HG03565 (cell line): ENCODE data around the gene SIRPA.

Source experiments
- ATAC-seq: cut with Tn5 transposase; IDR thresholded peaks from one replicate; pipeline ENCODE4 v1.9.1; 2021; ENCODE audit warnings: mild to moderate bottlenecking, moderate library complexity; ENCODE audit not compliant: unreplicated experiment

Gene SIRPA

DNA sequence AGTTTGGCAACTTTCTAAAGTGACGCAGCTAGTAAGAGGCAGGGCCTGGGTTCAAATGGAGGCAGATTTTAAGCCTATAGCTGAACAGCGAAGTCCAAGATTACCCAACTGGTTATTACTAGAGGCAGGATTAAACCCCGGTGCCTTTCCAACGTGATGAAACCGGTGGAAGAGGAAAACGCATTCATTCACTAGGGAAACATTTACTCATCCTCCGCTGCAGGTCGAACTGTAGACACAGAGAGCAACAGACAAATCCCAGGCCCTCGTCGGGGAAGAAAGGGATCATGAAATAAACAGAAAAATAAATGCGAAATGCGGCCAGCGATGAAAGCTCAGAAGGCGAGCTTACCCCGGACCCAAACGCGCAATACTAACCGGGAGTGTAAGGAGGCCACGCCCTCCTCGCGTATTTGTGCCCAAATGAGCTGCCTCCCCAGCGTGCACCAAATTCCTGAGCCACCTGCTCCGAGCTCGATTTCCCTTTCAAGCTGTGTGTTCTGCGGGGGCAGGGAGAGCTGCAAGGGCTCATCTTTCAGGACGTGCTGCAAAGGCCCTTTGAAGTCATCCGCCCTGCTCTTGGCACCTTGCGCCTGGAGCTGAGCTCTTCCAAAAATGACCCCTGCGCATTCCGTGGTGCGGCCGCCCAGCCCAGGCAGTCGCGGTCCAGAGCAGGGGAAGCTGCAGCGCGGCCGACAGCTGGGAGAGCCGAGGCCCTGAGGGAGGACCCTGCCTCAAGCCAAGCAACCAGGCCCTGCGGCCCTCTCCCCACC, 51.7 kb downstream of the SIRPA start:
- no peak for ATAC-seq

DNA sequence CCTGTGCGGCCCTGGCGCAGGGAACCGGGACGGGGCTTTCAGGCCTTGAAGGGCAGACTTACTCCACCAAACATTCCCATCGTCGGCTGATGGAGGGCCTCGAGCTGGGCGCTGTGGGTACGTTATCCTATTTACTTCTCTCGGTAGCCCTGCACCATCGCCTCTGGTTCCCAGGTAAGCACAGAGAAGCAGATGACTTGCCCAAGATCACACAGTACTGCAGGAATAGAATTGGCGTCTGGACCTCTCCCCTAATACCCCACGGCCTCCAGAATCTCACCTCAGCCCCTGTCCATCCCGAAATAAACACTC, 52.3 kb downstream of the SIRPA start:
- ATAC-seq, result no peak

DNA sequence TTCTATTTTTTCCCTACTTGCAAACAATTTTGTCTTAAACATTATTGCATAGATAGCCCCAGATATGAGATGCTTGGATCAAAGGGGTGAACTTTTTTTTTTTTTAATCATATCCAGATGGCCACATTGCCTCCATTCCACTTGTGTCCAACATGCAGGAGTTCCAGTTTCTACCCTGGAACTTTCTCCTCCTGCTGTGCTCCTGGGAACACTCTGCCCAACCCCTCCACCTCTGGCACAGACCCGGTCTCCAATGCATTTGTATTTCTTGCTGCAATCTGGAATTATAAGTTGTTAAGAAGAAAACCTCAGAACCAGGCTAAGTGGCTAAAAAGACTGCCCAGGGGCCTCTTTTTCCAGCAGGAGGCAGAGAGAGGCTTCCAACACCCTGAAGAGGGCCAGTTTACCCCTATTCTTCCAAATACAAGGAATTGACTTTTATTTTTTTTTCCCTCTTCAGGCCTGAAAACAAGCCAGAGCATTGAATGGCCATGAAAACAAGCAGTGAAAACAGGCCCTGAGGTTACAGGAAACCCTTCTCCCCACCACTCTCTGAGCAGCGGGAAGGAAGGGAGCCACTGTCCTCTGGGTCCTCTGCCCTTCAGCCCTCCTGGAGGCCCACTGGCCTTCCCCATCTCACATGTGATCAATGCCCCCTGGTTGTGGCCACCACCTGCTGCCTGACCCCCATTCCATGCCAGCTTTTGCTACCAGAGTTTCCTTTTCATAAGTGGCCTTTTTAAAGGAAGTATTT, 54.3 kb downstream of the SIRPA start:
- no peak for ATAC-seq

DNA sequence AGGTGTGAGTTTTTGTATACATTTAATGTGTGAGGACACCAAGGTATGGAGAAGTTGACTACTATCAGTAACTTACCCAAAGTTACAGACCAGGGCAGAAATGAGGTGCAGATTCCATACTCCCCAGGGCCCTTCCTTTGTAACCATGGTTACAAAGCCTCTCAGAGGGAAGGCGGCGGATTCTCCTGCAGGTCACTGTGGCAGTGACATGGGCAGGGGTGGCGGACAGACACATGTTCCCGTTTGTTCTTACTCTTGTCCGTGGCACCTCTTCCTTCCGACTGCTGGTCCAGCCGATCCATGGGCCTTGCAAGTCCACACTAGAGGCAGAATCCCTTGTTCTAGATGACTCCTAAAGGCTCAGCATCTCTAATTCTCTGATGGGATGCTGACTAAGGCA, 55.6 kb downstream of the SIRPA start:
- no peak for ATAC-seq

DNA sequence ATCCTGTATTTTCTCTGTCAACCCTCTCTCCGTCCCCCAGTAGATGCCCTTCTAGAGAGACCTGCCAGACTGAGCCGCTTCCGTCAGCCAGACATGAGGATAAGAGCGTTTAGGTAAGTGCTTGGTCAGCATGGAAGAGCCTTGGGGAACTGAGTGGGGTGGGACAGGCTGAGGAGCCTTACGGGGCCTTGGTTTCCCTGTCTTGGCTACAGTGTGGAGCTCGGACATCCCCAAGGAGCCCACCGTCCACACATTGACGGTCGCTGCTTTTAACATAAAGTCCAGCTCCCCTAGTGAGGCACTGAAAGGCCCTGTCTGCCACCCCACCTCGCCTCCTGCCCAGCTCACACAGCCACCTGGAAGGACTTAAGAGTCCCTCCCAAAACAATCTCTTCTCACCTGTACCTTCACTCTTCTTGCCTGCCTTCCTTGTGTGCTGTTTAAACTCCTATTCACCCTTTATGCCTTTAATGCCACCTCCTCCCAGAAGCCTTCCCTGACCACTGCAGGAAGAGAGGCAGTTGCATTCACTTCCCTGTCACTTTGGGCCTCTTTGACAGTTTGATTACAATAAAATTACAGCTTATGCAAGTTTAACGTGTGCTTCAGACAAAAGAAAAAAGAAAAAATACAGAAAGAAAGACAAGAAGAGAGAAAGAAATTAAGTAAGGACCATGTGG, 56.4 kb downstream of the SIRPA start:
- no peak for ATAC-seq

DNA sequence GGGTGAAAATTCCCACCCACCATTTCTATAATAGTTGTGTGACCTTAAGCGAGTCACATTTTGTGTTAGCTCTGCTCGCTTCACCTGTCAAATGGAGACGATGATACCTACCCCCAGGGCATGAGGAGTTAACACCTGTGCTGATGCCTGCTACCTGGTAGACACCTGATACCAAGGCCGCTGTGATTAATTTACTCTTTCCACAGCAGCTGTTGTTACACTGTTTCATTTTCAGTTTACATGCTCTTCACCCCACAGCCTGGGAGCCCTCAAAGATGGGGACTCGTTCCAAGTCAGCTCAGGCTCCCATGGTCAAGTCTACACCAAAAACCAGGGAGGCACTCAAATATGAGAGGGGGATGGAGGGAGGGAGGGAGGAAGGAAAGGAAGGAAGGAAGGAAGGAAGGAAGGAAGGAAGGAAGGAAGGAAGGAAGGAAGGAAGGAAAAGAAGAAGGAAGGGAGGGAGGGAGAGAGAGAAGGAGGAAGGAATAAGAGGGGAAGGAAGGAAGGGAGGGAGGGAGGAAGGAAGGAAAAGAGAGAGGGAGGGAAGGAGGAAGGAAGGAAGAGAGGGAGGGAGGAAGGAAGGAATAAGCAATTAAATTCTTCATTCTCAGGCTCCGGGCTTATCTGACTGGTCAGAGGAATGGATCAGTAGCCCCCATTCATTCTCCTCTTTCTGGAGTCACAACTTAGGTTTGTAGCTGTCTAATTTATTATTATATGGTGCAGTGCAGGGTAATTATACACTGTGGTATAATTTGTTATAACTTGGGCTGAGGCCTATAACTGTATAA, 57.7 kb downstream of the SIRPA start:
- no peak for ATAC-seq

DNA sequence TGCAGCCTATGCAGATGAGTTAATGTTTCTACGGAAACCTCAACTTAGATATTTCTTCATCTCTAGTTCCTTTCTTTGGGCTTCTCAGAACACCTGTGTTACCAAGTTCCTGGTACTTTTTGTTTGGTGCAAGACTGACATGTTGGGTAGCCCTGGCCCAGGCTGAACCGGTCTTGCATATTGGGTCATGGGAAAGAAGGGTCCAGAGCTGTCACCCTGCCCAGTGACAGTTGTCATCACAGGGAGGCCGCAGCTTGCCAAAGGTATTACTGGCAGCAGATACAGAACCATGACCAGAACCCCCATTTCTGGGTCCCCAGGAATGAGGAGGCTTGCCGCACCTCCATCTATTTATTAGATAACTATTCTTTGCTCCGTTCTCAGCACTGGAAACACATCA, 58.4 kb downstream of the SIRPA start:
- ATAC-seq, result no peak

DNA sequence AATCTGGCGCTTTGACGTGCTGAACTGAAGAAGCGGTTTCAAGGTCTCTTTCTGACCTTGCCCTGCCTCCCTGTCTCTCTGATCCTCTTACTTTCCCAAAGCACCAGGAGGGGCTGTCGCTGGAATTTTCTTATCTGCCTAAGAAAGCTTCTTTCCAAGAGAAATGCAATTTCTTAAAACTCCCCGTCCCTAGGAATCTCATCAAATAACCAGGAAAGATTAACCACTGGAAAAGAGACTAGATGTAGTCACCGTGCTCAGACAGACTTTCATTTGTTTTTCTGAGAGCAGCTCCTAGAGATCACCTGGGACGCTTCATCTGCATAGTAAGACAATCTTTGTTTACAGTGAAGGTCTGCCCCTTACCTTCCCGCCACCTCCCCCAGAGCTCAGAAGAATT, 60.0 kb downstream of the SIRPA start:
- ATAC-seq, result no peak

DNA sequence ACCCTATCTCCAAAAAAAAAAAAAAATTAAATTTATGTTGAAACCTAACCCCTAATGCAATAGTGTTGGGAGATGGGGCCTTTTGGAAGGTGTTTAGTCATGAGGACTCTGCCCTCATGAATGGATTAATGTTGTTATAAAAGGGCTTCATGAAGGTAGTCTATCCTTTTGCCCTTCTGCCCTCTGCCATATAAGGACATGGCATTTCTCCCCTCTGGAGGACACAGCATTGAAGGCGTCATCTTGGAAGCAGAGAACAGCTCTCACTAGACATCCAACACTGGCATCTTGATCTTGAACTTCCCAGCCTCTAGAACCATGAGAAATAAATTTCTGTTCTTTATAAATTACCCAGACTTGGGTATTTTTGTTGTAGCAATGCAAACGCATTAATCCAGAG, 63.2 kb downstream of the SIRPA start:
- ATAC-seq, result no peak

DNA sequence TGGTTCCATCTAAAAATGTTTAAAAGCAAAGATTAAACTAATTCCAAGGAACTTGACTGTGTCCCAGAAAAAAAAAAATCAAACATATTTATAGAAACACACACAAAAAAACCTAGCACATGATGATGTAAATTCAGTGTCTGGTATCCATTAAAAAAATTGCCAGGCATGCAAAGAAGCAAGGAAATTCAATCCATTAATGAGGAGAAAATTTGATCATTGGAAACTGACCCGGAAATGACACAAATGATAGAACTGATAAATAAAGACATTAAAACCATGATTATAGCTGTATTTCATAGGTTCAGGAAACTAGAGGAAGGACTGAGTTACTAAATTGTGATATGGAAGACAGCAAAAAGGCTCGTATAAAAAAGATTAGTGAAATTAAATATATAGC, 63.9 kb downstream of the SIRPA start:
- ATAC-seq, result no peak

DNA sequence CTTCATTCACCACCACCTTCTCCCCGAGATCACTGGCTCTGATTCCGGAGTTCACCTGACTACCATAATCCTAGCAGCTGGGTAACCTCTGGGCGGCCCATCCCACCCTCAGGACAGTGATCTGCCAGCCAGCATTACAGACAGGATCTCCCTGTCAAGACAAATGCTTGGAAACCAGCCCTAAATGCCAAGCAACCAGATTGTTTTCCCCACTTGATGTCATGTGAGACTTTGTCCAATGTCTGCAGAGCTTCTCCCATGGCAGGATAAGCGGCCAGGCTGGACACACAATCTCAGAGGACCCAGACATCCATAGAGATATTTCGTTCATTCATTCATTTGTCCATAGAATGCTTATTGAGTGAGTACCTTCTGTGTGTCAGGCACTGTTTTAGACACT, 66.2 kb downstream of the SIRPA start:
- ATAC-seq, result no peak

DNA sequence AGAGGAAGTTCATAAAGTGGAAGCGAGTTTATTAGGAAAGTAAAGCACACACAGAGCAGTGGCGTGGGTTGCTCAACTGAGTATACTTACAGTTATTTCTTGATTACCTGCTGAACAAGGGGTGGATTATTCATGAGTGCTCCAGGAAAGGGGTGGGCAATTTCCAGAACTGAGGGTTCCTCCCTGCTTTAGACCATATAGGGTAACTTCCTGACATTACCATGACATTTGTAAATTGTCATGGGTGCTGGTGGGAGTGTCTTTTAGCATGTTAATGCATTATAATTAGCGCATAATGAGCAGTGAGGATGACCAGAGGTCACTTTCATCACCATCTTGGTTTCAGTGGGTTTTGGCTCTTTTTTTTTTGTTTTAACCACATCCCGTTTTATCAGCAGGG, 68.9 kb downstream of the SIRPA start:
- no peak for ATAC-seq

DNA sequence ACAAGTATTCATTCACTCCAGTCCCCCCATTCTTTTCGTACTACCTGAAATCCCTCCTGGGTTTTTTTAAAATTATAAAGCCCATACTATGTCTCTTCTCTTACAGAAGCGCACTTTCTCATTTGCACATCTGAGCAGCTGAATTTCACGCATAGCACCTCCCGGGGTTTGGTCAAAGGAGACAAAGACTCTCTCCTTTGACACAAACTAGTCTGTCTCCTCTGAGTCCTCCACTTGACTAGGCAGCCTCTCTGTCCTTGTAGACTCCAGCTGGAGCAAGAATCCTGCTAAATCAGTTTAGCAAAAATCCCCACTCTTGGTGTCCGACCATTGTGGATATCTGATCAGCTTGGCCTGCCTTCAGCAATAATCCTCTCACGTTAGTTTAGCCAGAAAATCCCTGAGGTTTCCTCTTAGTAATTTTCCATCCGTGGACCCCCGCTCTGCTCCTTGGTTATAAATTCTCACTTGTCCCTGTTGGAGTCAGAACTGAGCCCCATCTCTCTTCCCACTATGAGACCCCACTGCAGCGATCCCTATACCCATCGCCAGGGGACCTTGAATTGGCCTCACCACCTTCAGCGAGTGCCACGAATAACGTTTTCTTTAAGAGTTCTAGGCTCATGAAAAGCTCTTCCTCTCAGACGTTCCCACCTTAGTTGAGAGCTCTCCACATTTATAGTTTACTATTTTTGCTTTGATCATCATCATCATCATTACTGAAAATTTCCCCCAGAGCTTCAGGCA, 69.6 kb downstream of the SIRPA start:
- ATAC-seq, result no peak

DNA sequence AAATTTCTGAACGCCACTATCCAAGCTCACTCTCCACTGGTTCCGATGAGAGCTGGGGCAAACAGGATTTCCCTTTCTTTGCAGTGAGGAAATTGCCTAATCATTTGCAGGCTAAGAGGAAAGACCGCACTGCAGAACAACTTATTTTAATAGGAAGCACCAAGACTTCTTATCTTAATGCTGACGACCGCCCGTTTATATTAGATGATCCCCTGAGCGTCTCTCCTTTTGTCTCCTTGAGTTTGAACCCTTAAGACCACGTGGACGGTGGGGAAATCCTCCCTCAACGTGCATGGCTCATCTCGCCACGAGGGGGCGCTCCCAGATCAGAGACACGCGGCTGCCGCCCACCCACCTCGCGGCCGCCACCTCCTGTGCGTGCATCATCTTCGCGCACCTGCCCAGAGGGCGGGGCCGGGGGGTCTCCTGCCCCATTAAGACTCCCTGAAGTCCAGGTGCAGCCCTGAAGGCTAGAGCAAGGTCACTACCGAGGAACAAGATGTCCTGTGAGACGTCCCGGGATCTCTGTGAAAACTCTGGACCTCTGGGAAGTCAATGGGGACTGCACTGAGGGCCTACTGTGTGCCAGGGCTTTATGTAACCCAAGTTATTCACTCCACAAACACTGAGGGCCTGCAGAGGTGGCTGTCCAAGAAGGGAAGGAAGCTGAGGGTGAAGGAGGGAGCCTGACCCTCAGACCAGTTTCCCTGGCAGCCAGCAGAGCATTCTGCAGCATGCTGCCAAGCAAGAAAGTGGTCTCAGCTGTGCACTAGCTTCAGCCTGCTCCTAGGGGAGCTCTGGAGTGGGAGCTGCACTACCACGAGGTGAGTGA, 70.5 kb downstream of the SIRPA start:
- ATAC-seq, result no peak

DNA sequence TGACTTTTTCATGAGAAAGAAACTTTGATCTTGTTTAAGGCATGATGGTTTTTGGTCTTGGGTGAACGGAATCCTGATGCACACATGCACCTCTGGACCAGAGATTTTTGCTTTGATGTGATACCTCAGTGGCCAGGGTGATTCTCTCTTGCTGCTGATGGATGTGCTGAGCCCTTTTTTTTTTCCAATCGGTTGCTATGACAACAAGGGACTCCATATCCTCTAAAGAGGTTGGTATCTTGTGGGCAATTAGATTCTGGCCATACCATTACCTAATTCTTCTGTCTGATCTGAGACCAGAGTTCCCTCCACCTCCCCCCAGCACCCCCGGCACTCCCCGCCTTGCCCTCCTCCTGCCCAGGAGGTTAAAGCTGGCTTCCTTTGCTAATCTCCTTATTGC, 73.8 kb downstream of the SIRPA start:
- ATAC-seq, result no peak

DNA sequence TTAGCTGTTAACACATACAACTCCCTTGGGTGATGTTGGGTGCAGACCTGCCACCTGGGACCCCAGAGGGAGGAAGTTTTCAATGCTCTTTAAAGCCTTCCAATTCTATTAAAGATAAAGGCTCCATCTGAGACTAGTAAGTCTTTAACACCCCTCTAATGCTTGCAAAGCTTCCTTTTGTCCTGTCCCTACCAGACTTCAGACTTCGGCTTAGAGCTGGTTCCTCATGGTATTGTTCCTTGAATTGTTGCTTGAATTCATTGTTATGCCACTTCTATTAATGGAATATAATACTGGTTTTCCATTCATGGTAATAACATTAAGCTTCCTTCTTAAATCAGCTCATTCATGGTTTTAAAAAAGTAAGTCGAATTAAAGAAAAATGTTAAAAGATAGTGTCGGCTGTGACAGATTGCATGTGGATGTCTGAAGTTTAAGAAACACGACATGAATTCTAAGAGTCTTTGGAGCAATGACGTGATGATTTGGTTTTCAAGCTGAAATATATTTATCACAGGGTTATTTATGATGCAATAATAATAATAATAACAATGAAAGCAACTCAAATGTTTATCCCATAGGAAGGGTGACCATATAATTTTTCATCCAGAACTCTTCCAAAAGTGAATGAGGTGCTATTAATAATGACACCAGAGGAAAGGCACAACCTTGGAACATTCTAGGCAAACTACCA, 76.8 kb downstream of the SIRPA start:
- no peak for ATAC-seq

DNA sequence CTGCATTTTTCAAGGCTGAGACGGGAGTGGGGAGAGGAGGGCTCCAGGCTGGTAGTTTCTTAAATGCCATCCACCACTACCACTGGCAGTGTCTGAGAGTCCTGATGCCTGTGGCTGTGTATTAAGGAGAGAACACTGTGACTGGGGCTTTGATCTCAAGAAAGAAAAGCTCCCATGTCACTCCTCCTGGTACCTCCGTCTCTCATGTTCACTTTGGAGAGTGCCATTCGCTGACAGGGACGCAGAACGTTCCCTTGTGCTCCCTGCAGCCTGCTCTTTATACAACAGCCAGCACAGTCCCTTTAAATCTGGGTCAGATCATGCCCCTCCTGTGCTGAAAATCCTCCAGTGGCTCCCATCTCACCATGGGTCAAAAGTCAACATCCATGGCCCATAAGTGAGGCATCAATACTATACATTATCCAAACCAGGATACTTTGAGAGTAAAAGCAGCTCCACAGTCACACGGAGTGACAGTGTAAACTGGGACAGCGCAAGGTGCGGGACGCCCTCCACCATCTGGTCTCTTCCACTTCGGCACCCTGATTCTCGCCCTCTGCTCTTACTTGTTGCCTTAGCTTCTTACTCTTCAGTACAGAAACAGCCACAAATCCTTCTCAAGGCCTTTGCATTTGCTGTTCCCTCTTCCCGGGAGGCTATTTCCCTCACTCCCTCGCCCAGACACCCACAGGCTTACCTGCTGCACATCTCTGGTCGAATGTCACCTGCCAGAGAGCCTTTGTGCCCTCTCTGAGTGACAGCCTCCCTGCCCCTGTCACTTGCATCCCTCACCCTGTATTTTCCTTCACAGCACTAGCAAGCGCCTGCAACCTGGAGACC, 78.6 kb downstream of the SIRPA start:
- ATAC-seq, result no peak

DNA sequence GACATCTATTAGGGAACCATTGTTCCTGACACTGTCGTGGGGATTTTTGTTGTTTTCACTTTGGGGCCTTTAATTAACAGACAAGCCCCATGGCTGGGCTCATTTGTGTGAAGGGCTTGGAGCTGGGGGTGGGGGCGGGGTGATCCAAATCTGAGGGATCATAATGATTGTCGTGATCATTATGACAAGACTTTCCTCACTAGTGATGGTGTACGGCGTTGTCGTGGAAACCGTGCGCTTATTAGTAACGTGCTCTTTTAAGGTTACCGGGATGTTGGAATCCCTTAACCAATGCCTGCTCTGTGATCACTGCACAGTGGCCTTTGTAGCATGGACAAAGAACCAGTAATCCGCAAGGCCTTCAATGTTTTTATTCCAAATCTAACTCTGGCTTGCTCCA, 80.1 kb downstream of the SIRPA start:
- no peak for ATAC-seq
